Activated CD4-positive, alpha-beta memory T cell treated with anti-CD3 and anti-CD28 coated beads for 36 hours (primary cell): Measurements from ENCODE around the gene PLOD1. TPM values are rescaled to one million over a fixed set of nuclear protein-coding genes. Genes with fewer than 3 reads are reported as not detected.

Experiments used
- CTCF ChIA-PET: fragments of 350-600 bp; sonication (Branson Sonifier 250); formaldehyde crosslinking; loops from one replicate; lab custom pipeline; 2021; ENCODE audit warnings: antibody characterized with exemption, inconsistent platforms; lab: Charles Lee
- POLR2A ChIA-PET: fragments of 350-600 bp; sonication (Branson Sonifier 250); formaldehyde crosslinking; loops from one replicate; lab custom pipeline; 2021; ENCODE audit warnings: antibody characterized with exemption; lab: Charles Lee
- DNase-seq: peaks from one replicate; pipeline ENCODE4 v3.0.0-alpha.2; 2020
- H3K27ac Mint-ChIP-seq: one replicate; pipeline ENCODE4 v1.8.0; 2021; ENCODE audit warnings: mixed read lengths
- H3K27me3 Mint-ChIP-seq: one replicate; pipeline ENCODE4 v1.8.0; 2021; ENCODE audit warnings: mixed read lengths
- H3K36me3 Mint-ChIP-seq: one replicate; pipeline ENCODE4 v1.8.0; 2021; ENCODE audit warnings: mixed read lengths
- H3K4me1 Mint-ChIP-seq: one replicate; pipeline ENCODE4 v1.8.0; 2021; ENCODE audit warnings: low read depth, mixed read lengths
- H3K4me3 Mint-ChIP-seq: one replicate; pipeline ENCODE4 v1.8.0; 2021; ENCODE audit warnings: mild to moderate bottlenecking, mixed read lengths
- H3K9me3 Mint-ChIP-seq: one replicate; pipeline ENCODE4 v1.8.0; 2021; ENCODE audit warnings: mixed read lengths
- intact Hi-C: fragments of 100-400 bp; cut with micrococcal nuclease; formaldehyde crosslinking; loops from one replicate; pipeline ENCODE4 v1.15.1; 2023
- total RNA-seq, 2 experiments: library from RNA; stranded (reverse); gene quantifications; one replicate each; pipeline ENCODE4 v1.2.3, GENCODE V29; 2021

Gene PLOD1
- total RNA-seq, 2 experiments from 2014 or later, result 11.0 to 13.5 TPM

GRCh38 chr1:11982010-11982392 lies 47.5 kb downstream of the PLOD1 start:
- Mint-ChIP-seq H3K36me3 (peaks cover 15% of the 10 kb centered on the region), H3K4me1 (peaks cover 46% of the 10 kb centered on the region), H3K27ac (peak overlapping the region; percentile 43), H3K4me3 (peak overlapping the region; percentile 90), H3K27me3 (no peaks in the 10 kb centered on the region), H3K9me3 (no peaks in the 10 kb centered on the region)
- ChIA-PET CTCF (interaction anchor here (1.1 to 2.0 kb wide), 6 partner anchors 10 to 144 kb away, joined by 3 to 7 read pairs (median 4); no protein-coding TSS in a partner anchor), POLR2A (interaction anchor here (6.5 kb wide), 1 partner anchor 73 kb away, joined by 98 read pairs; no protein-coding TSS in a partner anchor)
- DNase-seq, result no peak
- intact Hi-C loops, result no loop called here

GRCh38 chr1:11984121-11984520 lies 49.6 kb downstream of the PLOD1 start:
- POLR2A ChIA-PET, result interaction anchor here (6.5 kb wide), 1 partner anchor 75 kb away, joined by 98 read pairs; no protein-coding TSS in a partner anchor
- H3K27ac Mint-ChIP-seq, result no peak overlapping the region
- intact Hi-C loops, result no loop called here
- no peak for DNase-seq
- peaks cover 46% of the 10 kb centered on the region for H3K4me1 Mint-ChIP-seq
- CTCF ChIA-PET, result no interaction called here
- no peak overlapping the region for H3K4me3 Mint-ChIP-seq
- no peaks in the 10 kb centered on the region for H3K27me3 Mint-ChIP-seq
- no peaks in the 10 kb centered on the region for H3K9me3 Mint-ChIP-seq
- H3K36me3 Mint-ChIP-seq, result peaks cover 21% of the 10 kb centered on the region

GRCh38 chr1:11984576-11984975 lies 50.1 kb downstream of the PLOD1 start:
- Mint-ChIP-seq H3K4me3 (no peak overlapping the region), H3K27ac (no peak overlapping the region), H3K27me3 (no peaks in the 10 kb centered on the region), H3K9me3 (no peaks in the 10 kb centered on the region), H3K36me3 (peaks cover 24% of the 10 kb centered on the region), H3K4me1 (peaks cover 42% of the 10 kb centered on the region)
- no peak for DNase-seq
- POLR2A ChIA-PET, result no interaction called here
- CTCF ChIA-PET, result no interaction called here
- intact Hi-C loops, result no loop called here

DNA sequence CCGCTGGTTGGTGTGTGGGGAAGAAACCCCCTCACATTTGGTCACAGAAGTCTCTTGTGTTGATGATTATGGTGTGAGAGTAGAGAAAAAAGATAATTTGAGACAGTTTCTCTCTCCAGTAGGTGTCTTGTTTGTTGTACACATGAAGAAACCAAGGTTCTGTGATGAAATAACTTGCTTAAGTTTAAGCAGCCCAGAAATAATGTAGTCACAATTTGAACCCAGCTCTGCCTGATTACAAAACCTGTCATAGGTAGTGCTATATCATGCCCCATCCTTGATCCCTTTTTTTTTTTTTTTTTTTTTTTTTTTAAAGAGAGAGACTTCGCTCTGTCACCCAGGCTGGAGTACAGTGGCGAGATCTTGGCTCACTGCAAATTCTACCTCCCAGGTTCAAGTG lies 50.7 kb downstream of the PLOD1 start:
- H3K4me1 Mint-ChIP-seq, result peaks cover 39% of the 10 kb centered on the region
- H3K27ac Mint-ChIP-seq, result no peak overlapping the region
- H3K4me3 Mint-ChIP-seq, result no peak overlapping the region
- ChIA-PET POLR2A (no interaction called here), CTCF (no interaction called here)
- intact Hi-C loops, result no loop called here
- no peak for DNase-seq
- no peaks in the 10 kb centered on the region for H3K9me3 Mint-ChIP-seq
- H3K36me3 Mint-ChIP-seq, result peaks cover 27% of the 10 kb centered on the region
- H3K27me3 Mint-ChIP-seq, result no peaks in the 10 kb centered on the region

- ChIA-PET CTCF (no interaction called here), POLR2A (no interaction called here)
- no peak for DNase-seq
- no peak overlapping the region for H3K27ac Mint-ChIP-seq
- intact Hi-C loops, result no loop called here
- H3K9me3 Mint-ChIP-seq, result no peaks in the 10 kb centered on the region
- H3K4me3 Mint-ChIP-seq, result no peak overlapping the region
- H3K36me3 Mint-ChIP-seq, result peaks cover 34% of the 10 kb centered on the region
- no peaks in the 10 kb centered on the region for H3K27me3 Mint-ChIP-seq
- peaks cover 35% of the 10 kb centered on the region for H3K4me1 Mint-ChIP-seq
These were observed 51.3 kb downstream of the PLOD1 start for GRCh38 chr1:11985851-11986250.

DNA sequence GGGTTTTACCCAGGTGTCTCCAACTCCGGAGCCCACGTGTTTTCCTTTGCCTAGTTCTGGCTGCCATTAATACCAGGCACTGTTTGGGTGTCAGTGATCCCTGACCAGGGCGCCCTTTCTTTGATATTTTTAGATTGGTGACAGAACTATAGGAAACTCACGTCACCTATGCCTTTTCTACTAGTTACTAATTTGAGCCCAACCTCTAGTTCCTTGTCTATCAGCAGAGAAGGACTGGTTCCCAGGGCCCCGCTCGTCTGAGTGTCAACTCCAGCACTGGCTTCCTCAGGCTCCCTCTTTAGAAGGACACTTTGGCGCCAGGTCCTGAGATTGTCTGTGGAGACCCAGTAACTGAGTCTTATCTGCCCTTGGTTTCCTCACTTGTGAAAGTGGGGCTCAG lies 55.2 kb downstream of the PLOD1 start:
- H3K27ac Mint-ChIP-seq, result no peak overlapping the region
- no peak for DNase-seq
- ChIA-PET POLR2A (no interaction called here), CTCF (no interaction called here)
- H3K36me3 Mint-ChIP-seq, result peaks cover 40% of the 10 kb centered on the region
- peaks cover 6% of the 10 kb centered on the region for H3K4me1 Mint-ChIP-seq
- no peaks in the 10 kb centered on the region for H3K27me3 Mint-ChIP-seq
- H3K9me3 Mint-ChIP-seq, result no peaks in the 10 kb centered on the region
- intact Hi-C loops, result no loop called here
- no peak overlapping the region for H3K4me3 Mint-ChIP-seq

- POLR2A ChIA-PET, result no interaction called here
- CTCF ChIA-PET, result no interaction called here
- Mint-ChIP-seq H3K4me1 (peaks cover 3% of the 10 kb centered on the region), H3K27ac (no peak overlapping the region), H3K4me3 (no peak overlapping the region), H3K27me3 (no peaks in the 10 kb centered on the region), H3K9me3 (no peaks in the 10 kb centered on the region), H3K36me3 (peaks cover 42% of the 10 kb centered on the region)
- no peak for DNase-seq
- intact Hi-C loops, result no loop called here
These were observed 56.0 kb downstream of the PLOD1 start for GRCh38 chr1:11990303-11991032.

- Mint-ChIP-seq H3K36me3 (peaks cover 48% of the 10 kb centered on the region), H3K27me3 (no peaks in the 10 kb centered on the region), H3K27ac (no peak overlapping the region), H3K9me3 (no peaks in the 10 kb centered on the region), H3K4me1 (no peaks in the 10 kb centered on the region), H3K4me3 (no peak overlapping the region)
- ChIA-PET POLR2A (interaction anchor here (0.9 kb wide), 1 partner anchor 82 kb away, joined by 3 read pairs; no protein-coding TSS in a partner anchor), CTCF (interaction anchor here (1.1 kb wide), 1 partner anchor 10 kb away, joined by 3 read pairs; no protein-coding TSS in a partner anchor)
- DNase-seq, result no peak
- intact Hi-C loops, result no loop called here
These were observed 57.6 kb downstream of the PLOD1 start for GRCh38 chr1:11991969-11992676.

GRCh38 chr1:11997081-11997850 lies 62.7 kb downstream of the PLOD1 start:
- DNase-seq, result no peak
- H3K27me3 Mint-ChIP-seq, result no peaks in the 10 kb centered on the region
- no peak overlapping the region for H3K4me3 Mint-ChIP-seq
- no peak overlapping the region for H3K27ac Mint-ChIP-seq
- H3K4me1 Mint-ChIP-seq, result no peaks in the 10 kb centered on the region
- CTCF ChIA-PET, result interaction anchor here (0.6 to 1.3 kb wide), 3 partner anchors 33 to 278 kb away, joined by 3 to 4 read pairs (median 3); no protein-coding TSS in a partner anchor
- intact Hi-C loops, result no loop called here
- POLR2A ChIA-PET, result no interaction called here
- H3K36me3 Mint-ChIP-seq, result peaks cover 42% of the 10 kb centered on the region
- no peaks in the 10 kb centered on the region for H3K9me3 Mint-ChIP-seq

GRCh38 chr1:11998636-11999035 lies 64.1 kb downstream of the PLOD1 start:
- Mint-ChIP-seq H3K4me3 (no peak overlapping the region), H3K9me3 (no peaks in the 10 kb centered on the region)

GRCh38 chr1:11999236-11999635 lies 64.7 kb downstream of the PLOD1 start:
- Mint-ChIP-seq H3K9me3 (no peaks in the 10 kb centered on the region), H3K4me1 (peaks cover 1% of the 10 kb centered on the region), H3K27me3 (no peaks in the 10 kb centered on the region), H3K4me3 (no peak overlapping the region), H3K36me3 (peaks cover 57% of the 10 kb centered on the region), H3K27ac (no peak overlapping the region)
- CTCF ChIA-PET, result interaction anchor here (2.7 kb wide), 1 partner anchor 80 kb away, joined by 11 read pairs; no protein-coding TSS in a partner anchor
- intact Hi-C loops, result no loop called here
- POLR2A ChIA-PET, result no interaction called here
- no peak for DNase-seq

More at GRCh38 chr1:11998636-11999035, 64.1 kb downstream of the PLOD1 start:
- ChIA-PET POLR2A (no interaction called here), CTCF (no interaction called here)
- Mint-ChIP-seq H3K36me3 (peaks cover 52% of the 10 kb centered on the region), H3K27ac (no peak overlapping the region), H3K27me3 (no peaks in the 10 kb centered on the region), H3K4me1 (no peaks in the 10 kb centered on the region)
- intact Hi-C loops, result no loop called here
- DNase-seq, result no peak
